GM18870 (cell line): ENCODE measurements around the gene KCNG2.
"Not testable (repeated sequence)": the region's sequence is repeated elsewhere in the genome, so short reads cannot be mapped to it uniquely, and the experiment has no call there.

ENCODE experiments used
- ATAC-seq: cut with Tn5 transposase; IDR thresholded peaks from one replicate; pipeline ENCODE4 v1.9.1; 2021; ENCODE audit warnings: moderate library complexity; ENCODE audit not compliant: unreplicated experiment

The KCNG2 gene

DNA sequence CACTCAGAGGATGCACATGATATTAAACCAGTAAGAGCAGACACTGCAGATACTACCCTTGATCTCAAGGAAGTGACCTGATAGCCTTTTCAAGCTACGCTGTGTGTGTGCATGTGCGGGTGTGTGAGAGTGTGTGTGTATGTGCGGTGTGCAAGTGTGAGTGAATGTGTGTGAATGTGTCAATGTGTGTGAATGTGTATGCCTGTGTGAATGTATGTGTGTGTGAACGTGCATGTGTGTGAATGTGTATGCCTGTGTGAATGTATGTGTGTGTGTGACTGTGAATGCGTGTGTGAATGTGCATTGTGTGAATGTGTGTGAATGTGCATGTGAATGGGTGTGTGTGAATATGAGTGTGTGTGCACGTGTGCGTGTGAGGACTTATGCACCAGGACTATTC lies 53.8 kb downstream of the KCNG2 start:
- ATAC-seq: no peak

- ATAC-seq: no peak
Observed at GRCh38 chr18:79851950-79852349, 54.2 kb downstream of the KCNG2 start.

DNA sequence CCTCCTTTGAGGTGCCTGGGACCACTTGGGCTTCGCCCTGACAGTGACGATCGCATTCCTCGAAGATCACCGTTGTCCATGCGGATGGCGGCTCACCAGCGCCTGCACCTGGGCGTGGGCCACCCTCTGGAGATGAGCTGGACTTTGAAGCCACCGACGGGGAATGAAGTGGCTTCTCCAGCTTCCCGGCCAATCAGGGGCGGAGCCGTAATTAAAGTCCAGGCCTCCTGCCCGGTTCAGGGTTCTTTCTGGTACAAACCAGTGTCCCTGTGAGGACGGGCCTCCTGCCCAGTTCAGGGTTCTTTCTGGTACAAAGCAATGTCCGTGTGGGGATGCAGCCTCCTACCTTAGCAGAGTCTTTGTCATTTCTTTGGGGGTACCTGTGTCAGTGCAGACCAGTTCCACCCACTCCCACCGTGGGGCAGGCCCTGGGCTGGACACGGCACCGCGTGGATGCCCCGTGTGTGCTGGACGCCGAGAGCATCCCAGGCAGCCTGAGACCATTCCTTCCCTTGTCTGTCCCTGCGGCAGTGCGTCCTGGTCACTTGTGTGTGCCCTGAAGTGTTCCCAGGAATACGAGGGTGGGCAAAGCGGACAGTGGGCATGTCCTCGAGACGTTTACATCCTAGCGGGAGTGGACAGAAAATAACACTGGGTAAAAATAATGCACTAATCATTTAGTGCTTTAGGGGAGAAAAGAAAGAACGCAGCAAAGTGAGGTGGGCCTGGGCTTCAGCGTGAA lies 55.0 kb downstream of the KCNG2 start:
- no peak for ATAC-seq

DNA sequence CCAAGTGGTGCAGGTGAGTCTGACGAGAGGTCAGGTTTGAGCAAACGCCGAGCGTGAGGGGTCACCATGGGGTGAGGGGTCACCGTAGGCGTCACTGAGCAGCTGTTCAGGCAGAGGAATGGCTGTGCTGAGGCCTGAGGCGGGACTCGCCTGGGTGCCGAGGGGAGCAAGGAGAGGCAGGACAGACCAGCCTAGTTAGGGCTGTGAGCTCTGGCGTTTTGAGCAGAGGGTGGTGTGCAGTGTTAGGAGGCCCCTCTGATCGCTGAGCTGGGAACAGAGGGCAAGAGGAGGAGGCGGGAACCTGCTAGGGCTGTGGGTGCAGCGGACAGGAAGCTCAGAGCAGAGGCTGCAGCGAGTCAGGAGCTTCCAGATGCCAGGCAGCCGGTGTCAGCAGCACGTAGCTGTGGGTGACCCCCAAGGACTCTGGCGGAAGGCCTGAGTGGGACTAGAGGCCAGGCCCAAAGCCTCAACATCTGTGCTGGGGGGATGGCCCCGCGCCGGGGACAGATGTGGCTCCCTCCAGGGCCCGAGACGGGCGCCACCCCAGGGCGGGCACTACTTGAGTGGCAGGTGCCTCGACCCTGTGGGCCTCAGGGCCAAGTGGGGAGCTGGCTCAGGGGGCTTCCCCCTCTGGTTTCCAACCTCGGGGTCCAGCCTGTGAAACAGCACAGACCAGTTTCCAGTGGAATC lies 55.7 kb downstream of the KCNG2 start:
- no peak for ATAC-seq

DNA sequence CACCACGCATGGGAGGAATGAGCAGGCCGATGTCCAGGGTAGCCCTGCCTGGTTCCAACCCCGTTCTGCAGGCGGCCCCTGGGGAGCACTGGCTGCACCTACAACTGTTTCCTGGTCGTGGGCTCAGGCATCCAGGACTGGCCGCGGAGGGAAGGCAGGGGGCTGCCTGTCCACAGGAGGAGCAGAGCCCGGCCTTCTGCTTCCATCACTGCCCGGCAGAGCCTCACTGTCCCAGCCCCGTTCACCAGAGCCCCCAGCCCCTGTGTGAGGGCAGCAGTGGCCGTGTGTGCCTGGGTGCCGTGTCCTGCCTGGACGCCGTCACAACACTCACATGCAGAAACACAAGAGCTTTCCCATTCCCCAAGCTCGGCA lies 56.2 kb downstream of the KCNG2 start:
- ATAC-seq: no peak

- peak; percentile 82 for ATAC-seq
Observed at GRCh38 chr18:79855147-79855933, 57.6 kb downstream of the KCNG2 start.

GRCh38 chr18:79856119-79857007 lies 58.6 kb downstream of the KCNG2 start:
- ATAC-seq: no peak

DNA sequence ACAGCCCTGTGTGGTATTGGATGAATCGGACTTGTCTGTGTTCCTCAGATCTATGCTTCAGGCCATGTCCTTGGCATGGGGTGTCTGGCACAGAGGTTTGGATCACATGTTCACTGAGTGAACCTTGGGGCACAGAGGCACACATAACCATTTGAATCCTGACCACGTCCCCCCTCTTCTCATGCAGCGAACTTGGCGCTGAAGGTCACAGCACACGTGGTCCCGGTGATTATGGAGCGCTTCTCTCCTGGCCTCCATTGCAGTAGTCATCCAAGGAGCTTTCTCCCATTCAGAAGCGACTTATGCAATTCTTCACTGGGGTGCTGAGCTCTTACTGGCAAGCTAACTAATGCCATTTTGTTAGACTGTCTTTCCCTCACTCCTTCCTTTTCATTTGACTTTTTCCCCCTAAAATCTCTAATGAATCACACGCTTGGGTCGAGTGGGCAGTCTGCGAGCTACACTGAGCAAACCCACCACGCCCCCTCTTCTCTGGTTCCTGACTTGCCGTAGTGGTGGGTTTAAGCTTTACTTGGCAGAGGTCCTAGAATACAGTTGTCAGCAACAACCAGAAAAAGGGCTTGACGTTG lies 59.4 kb downstream of the KCNG2 start:
- ATAC-seq: no peak

GRCh38 chr18:79859314-79859713 lies 61.6 kb downstream of the KCNG2 start:
- no peak for ATAC-seq

- ATAC-seq: no peak
Observed at GRCh38 chr18:79861687-79862086, 63.9 kb downstream of the KCNG2 start.

DNA sequence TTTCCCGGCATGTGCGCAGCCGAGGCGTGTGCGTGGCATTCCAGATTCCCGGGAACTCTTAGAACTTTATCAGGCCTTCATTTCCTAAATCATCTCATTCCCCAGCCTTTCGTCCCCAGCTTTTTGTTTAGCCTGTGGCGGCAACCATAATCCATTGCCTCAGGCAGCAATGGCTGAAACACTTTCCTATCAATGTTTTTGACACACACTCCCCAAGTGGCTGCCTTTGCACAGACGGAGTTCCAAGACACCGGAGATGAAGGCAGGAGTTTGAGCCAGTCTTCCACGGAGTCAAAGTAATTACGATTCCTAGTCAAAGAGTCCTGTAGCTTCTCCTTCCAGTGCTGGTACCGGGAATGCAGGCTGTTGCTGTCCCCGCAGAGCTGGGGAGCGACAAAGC lies 64.8 kb downstream of the KCNG2 start:
- no peak for ATAC-seq

DNA sequence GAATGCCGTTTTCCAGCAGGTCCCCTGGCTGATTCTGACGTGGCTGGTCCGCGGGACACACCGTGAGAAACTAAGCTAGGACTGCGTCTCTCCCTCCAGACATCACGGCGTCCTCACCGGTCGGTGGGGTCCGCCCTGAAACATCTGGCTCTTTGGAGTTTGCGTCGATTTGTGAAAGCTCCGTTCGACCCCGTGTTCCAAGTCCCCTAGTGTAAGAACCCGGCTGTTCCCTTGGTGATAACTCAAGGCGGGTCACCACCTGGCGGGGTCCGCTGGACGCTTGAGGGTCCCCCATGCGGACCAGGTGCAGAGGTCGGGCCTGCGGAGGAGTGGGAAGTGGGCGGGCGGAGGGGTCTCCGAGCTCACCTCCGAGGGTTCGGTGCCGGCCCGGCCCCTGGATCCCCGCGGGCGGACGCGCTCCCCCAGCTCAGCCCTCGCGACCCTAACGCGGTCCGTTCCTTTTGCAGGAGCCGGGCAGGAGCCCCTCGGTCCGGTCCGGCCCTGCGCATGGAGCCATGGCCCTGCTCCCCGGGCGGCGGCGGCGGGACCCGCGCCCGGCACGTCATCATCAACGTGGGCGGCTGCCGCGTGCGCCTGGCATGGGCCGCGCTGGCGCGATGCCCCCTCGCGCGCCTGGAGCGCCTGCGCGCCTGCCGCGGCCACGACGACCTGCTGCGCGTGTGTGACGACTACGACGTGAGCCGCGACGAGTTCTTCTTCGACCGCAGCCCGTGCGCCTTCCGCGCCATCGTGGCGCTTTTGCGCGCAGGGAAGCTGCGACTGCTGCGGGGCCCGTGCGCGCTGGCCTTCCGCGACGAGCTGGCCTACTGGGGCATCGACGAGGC lies 65.6 kb downstream of the KCNG2 start:
- ATAC-seq: no peak

- no peak for ATAC-seq
Observed at GRCh38 chr18:79864006-79864725, 66.4 kb downstream of the KCNG2 start.

GRCh38 chr18:79864955-79865354 lies 67.2 kb downstream of the KCNG2 start:
- not testable (repeated sequence) for ATAC-seq

DNA sequence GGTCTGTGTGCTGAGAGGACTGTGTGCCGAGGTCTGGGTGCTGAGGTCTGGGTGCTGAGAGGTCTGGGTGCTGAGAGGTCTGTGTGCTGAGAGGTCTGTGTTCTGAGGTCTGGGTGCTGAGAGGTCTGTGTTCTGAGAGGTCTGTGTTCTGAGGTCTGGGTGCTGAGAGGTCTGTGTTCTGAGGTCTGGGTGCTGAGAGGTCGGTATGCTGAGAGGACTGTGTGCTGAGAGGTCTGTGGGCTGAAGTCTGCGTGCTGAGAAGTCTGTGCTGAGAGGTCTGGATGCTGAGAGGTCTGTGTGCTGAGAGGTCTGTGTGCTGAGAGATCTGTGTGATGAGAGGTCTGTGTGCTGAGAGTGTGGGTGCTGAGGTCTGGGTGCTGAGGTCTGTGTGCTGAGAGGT lies 68.2 kb downstream of the KCNG2 start:
- ATAC-seq: not testable (repeated sequence)

- ATAC-seq: no peak
Observed at GRCh38 chr18:79866889-79867574, 69.3 kb downstream of the KCNG2 start.

GRCh38 chr18:79867666-79868065 lies 69.9 kb downstream of the KCNG2 start:
- ATAC-seq: no peak

DNA sequence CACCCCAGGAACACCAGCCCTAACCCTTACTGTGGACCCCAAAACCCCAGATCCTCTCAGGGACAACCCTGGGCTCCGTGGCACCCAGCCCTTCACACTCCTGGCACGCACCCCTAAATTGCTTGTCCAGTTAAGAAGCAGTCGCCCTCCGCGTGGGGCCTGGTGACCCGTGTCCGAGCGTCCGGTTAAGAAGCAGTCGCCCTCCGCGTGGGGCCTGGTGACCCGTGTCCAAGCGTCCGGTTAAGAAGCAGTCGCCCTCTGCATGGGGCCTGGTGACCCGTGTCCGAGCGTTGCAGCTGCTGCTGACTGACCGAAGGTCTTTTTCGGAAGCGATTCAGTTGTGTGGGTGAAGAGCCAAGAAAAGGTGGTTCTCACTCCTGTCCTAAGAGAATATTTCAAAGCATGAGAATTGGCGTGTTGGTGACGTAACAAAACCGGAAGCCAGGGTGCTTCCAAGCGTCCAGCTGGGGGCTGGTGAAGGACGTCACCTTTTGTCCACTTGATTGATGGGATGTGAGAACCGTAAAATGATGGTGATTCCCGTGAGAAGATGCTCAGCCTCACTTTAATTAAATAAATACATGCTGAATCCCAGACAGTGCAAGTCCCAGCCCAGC lies 70.5 kb downstream of the KCNG2 start:
- ATAC-seq: no peak
